Activated naive CD4-positive, alpha-beta T cell treated with anti-CD3 and anti-CD28 coated beads, Interleukin-2, amount 10 ng/mL, durations not matched to agents 7 days and 5 days (primary cell): ENCODE results near the gene MCCC1.
"Not testable (repeated sequence)": the region's sequence is repeated elsewhere in the genome, so short reads cannot be mapped to it uniquely, and the experiment has no call there.

Experiments
- CTCF ChIA-PET: fragments of 350-600 bp; sonication (Branson Sonifier 250); formaldehyde crosslinking; loops from one replicate; lab custom pipeline; 2021; ENCODE audit warnings: antibody characterized with exemption; lab: Charles Lee
- DNase-seq: peaks from one replicate; pipeline ENCODE4 v3.0.0-alpha.2; 2020
- H3K27ac Mint-ChIP-seq: one replicate; pipeline ENCODE4 v1.8.0; 2021; ENCODE audit warnings: mild to moderate bottlenecking, moderate library complexity, mixed read lengths
- H3K27me3 Mint-ChIP-seq: one replicate; pipeline ENCODE4 v1.8.0; 2021; ENCODE audit warnings: mild to moderate bottlenecking, mixed read lengths
- H3K36me3 Mint-ChIP-seq: one replicate; pipeline ENCODE4 v1.8.0; 2021; ENCODE audit warnings: mixed read lengths
- H3K4me1 Mint-ChIP-seq: one replicate; pipeline ENCODE4 v1.8.0; 2021; ENCODE audit warnings: mixed read lengths
- H3K4me3 Mint-ChIP-seq: one replicate; pipeline ENCODE4 v1.8.0; 2021; ENCODE audit warnings: mild to moderate bottlenecking, moderate library complexity, mixed read lengths
- H3K9me3 Mint-ChIP-seq: one replicate; pipeline ENCODE4 v1.8.0; 2021; ENCODE audit warnings: mixed read lengths

The MCCC1 gene

DNA sequence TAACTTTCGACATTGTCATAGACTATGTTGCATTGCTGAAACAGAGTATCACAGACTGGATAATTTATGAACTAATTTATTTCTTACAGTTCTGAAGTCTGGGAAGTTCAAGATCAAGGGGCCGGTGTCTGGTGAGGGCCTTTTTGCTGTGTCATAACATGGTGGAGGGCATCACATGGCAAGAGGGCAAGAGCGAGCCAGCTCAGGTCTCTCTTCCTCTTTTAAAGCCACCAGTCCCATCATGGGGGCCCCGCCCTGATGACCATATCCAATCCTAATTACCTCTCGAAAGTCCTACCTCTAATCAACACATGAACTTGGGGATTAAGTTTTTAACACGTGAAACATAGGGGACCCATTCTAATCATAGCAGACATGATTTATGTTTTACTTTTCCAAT is 85.4 kb downstream of the MCCC1 start:
- Mint-ChIP-seq H3K27me3 (no peaks in the 10 kb centered on the region), H3K4me1 (no peaks in the 10 kb centered on the region), H3K9me3 (no peaks in the 10 kb centered on the region), H3K36me3 (peaks cover 22% of the 10 kb centered on the region), H3K27ac (no peak overlapping the region), H3K4me3 (no peak overlapping the region)
- CTCF ChIA-PET: no interaction called here
- DNase-seq: no peak

GRCh38 chr3:183013074-183013473 is 86.2 kb downstream of the MCCC1 start:
- Mint-ChIP-seq H3K9me3 (no peaks in the 10 kb centered on the region), H3K27me3 (no peaks in the 10 kb centered on the region), H3K4me1 (no peaks in the 10 kb centered on the region), H3K27ac (no peak overlapping the region), H3K36me3 (peaks cover 18% of the 10 kb centered on the region), H3K4me3 (no peak overlapping the region)
- CTCF ChIA-PET: interaction anchor here (1.1 kb wide), 1 partner anchor 103 kb away, joined by 3 read pairs; no protein-coding TSS in a partner anchor
- DNase-seq: no peak

GRCh38 chr3:183008800-183009199 is 90.5 kb downstream of the MCCC1 start:
- Mint-ChIP-seq H3K27me3 (no peaks in the 10 kb centered on the region), H3K27ac (no peak overlapping the region), H3K9me3 (no peaks in the 10 kb centered on the region), H3K4me3 (no peak overlapping the region), H3K4me1 (no peaks in the 10 kb centered on the region), H3K36me3 (peaks cover 3% of the 10 kb centered on the region)
- CTCF ChIA-PET: no interaction called here
- no peak for DNase-seq

DNA sequence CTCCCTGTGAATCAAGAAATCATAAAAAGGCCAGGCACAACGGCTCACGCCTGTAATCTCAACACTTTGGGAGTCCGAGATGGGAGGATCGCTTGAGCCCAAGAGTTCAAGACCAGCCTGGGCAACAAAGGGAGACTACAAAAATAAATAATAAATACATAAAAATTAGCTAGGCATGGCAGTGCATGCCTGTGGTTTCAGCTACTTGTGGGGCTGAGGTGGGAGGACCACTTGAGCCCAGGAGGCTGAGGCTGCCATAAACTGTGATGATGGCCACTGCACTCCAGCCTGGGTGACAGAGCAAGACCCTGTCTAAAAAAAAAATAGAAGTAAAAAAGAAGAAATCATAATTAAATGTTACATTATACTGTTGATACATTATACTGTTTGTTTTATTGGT is 91.0 kb downstream of the MCCC1 start:
- Mint-ChIP-seq H3K9me3 (no peaks in the 10 kb centered on the region), H3K4me1 (no peaks in the 10 kb centered on the region), H3K4me3 (no peak overlapping the region), H3K36me3 (peaks cover 3% of the 10 kb centered on the region), H3K27me3 (no peaks in the 10 kb centered on the region), H3K27ac (no peak overlapping the region)
- no peak for DNase-seq
- CTCF ChIA-PET: no interaction called here

GRCh38 chr3:183006396-183007002 is 92.8 kb downstream of the MCCC1 start:
- Mint-ChIP-seq H3K27ac (no peak overlapping the region), H3K4me1 (no peaks in the 10 kb centered on the region), H3K27me3 (peaks cover 1% of the 10 kb centered on the region), H3K36me3 (no peaks in the 10 kb centered on the region), H3K4me3 (no peak overlapping the region), H3K9me3 (no peaks in the 10 kb centered on the region)
- DNase-seq: no peak
- CTCF ChIA-PET: no interaction called here

GRCh38 chr3:182999767-183000166 is 99.5 kb downstream of the MCCC1 start:
- Mint-ChIP-seq H3K27ac (no peak overlapping the region), H3K4me3 (no peak overlapping the region), H3K36me3 (no peaks in the 10 kb centered on the region), H3K4me1 (no peaks in the 10 kb centered on the region), H3K27me3 (peaks cover 34% of the 10 kb centered on the region), H3K9me3 (peaks cover 2% of the 10 kb centered on the region)
- CTCF ChIA-PET: no interaction called here
- DNase-seq: no peak

DNA sequence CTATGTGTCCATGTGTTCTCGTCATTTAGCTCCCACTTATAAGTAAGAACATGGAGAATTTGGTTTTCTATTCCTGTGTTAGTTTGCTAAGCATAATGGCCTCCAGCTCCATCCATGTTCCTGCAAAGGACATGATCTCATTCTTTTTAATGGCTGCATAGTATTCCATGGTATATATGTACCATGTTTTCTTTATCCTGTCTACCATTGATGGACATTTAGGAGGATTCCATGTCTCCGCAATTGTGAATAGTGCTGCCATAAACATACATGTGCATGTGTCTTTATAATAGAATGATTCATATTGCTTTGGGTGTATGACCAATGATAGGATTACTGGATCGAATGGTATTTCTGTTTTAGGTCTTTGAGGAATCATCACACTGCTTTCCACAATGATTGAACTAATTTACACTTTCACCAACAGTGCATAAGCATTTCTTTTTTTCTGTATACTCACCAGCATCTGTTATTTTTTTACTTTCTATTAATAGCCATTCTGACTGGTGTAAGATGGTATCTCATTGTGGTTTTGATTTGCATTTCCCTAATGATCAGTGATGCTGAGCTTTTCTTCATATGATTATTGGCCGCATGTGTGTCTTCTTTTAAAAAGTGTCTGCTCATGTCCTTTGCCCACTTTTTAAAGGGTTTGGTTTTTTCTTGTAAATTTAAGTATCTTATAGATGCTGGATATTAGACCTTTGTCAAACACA is 105.7 kb downstream of the MCCC1 start:
- H3K4me1 Mint-ChIP-seq, H3K4me3 Mint-ChIP-seq, H3K9me3 Mint-ChIP-seq, DNase-seq, CTCF ChIA-PET, H3K36me3 Mint-ChIP-seq, H3K27ac Mint-ChIP-seq: not testable (repeated sequence)
- H3K27me3 Mint-ChIP-seq: peaks cover 24% of the 10 kb centered on the region

DNA sequence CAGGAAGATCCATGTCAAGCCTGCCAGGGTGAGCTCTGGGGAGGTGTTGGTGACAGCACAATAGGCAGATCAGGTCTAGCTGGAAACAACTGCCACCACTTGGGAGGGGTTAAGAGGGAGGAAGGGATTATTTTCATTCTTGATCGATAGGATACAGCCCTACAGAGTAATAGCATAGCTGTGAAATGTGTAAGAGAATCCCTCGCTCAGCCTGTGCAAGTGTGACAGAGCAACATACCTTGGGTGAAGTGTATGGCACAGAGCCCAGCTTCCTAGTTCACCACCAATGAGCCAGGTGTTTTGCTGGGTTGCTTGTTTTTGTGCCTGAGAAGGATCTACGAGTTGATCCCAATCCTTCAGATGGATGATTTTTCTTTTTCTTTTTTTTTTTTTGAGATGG is 109.7 kb downstream of the MCCC1 start:
- CTCF ChIA-PET: interaction anchor here (1.0 kb wide), 1 partner anchor 73 kb away, joined by 3 read pairs; no protein-coding TSS in a partner anchor
- Mint-ChIP-seq H3K27ac (no peak overlapping the region), H3K9me3 (no peaks in the 10 kb centered on the region), H3K36me3 (no peaks in the 10 kb centered on the region), H3K27me3 (no peaks in the 10 kb centered on the region), H3K4me3 (no peak overlapping the region), H3K4me1 (no peaks in the 10 kb centered on the region)
- no peak for DNase-seq

- no peak overlapping the region for H3K27ac Mint-ChIP-seq
- DNase-seq: no peak
- no peaks in the 10 kb centered on the region for H3K27me3 Mint-ChIP-seq
- H3K36me3 Mint-ChIP-seq: no peaks in the 10 kb centered on the region
- H3K4me3 Mint-ChIP-seq: no peak overlapping the region
- no peaks in the 10 kb centered on the region for H3K9me3 Mint-ChIP-seq
- CTCF ChIA-PET: no interaction called here
- H3K4me1 Mint-ChIP-seq: peaks cover 5% of the 10 kb centered on the region
Measured at GRCh38 chr3:182986021-182986420, 113.3 kb downstream of the MCCC1 start.

DNA sequence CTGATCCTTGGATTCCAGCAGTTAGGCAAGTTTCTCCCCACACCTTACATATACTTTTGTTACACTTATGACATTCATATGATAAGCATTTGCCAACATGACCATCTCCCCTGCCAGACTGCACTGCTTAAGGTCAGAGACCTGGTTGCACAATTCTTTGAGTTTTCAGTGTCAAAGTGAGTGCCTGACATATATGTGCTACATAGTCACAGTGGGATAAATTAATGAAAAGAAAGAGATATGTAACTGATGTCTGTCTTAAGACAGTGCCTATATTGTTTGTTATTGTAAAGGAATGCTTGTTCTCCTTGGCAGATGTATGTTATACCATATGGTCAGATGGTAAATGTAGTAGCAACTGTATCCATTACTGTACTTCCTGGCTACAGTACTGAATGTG is 115.4 kb downstream of the MCCC1 start:
- CTCF ChIA-PET: no interaction called here
- Mint-ChIP-seq H3K27me3 (no peaks in the 10 kb centered on the region), H3K9me3 (no peaks in the 10 kb centered on the region), H3K4me1 (peaks cover 15% of the 10 kb centered on the region), H3K27ac (no peak overlapping the region), H3K4me3 (no peak overlapping the region), H3K36me3 (no peaks in the 10 kb centered on the region)
- no peak for DNase-seq

DNA sequence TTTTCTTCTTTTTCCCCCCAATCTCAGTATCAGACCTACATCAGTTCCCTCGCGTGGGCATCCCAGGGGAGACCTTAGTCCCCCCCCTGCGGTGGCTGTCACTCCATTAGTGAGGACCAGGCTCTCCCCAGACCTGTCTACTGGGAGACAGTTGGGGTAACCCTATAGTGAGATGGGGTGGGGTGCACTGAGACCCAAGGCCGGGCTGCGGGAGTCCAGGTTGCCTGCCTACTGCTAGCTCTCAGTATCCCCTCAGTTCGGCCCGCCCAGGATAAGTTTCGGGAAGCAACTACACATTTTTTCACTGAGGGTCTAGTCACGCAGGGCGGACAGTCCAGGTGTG is 118.3 kb downstream of the MCCC1 start:
- no peak for DNase-seq
- no peaks in the 10 kb centered on the region for H3K9me3 Mint-ChIP-seq
- H3K27ac Mint-ChIP-seq: peak overlapping the region; percentile 76
- H3K4me3 Mint-ChIP-seq: peak overlapping the region; percentile 76
- H3K36me3 Mint-ChIP-seq: no peaks in the 10 kb centered on the region
- H3K4me1 Mint-ChIP-seq: peaks cover 33% of the 10 kb centered on the region
- CTCF ChIA-PET: interaction anchor here (0.5 kb wide), 1 partner anchor 135 kb away, joined by 3 read pairs; no protein-coding TSS in a partner anchor
- H3K27me3 Mint-ChIP-seq: no peaks in the 10 kb centered on the region

DNA sequence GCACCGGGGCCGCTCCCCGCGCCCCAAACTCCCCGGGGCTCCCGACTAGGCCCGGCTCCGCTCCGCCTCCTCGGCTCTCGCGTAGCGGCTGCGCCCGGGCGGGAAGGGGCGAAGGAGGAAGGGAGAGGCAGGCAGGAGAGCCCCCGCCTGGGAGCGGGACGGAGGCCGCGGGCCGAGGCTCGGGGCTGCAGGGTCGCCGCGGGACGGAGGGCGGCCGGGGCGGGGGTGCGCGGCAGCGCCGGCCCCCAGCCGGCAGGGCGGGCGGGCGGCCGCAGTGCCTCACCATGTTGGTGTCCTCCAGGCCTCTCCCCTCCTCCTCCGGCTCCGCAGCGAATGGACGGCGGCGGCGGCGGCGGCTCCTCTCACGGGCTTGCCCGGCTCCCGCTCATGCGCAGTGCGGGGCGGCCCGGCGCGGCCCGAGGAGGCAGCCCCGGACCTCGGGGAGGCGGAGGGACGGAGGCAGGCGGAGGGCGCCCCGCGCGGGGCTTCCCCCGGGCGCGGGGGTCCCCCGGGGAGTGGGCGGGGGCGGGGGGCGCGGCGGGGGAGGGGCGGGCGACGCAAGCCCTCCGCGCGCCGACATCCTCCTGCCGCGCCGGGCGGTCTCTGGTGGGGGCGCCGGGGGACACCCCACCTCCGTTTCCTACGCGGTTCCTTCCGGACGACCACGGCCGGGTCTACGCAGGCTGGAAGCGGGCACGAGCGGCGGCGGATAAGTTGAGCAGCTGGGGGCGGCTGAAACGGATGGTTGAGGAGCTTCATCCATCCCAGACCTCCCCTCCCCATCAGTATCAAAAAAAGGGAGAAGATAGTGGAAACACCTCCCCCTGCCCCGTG is 118.9 kb downstream of the MCCC1 start, which contains the start of gene DCUN1D1:
Gene DCUN1D1 (minus strand): TSS at position 335 of the 834 bp plus-strand sequence. CDS start 49 bp downstream, at position 286.
- Mint-ChIP-seq H3K27ac (peak within 1 kb of the TSS; percentile 83), H3K27me3 (no peaks in the 10 kb centered on the region), H3K36me3 (peaks cover under 1% of the 10 kb centered on the region), H3K9me3 (no peaks in the 10 kb centered on the region), H3K4me1 (peaks cover 33% of the 10 kb centered on the region), H3K4me3 (peak within 1 kb of the TSS; percentile 85)
- CTCF ChIA-PET: no interaction called here
- peak; percentile 91 for DNase-seq

DNA sequence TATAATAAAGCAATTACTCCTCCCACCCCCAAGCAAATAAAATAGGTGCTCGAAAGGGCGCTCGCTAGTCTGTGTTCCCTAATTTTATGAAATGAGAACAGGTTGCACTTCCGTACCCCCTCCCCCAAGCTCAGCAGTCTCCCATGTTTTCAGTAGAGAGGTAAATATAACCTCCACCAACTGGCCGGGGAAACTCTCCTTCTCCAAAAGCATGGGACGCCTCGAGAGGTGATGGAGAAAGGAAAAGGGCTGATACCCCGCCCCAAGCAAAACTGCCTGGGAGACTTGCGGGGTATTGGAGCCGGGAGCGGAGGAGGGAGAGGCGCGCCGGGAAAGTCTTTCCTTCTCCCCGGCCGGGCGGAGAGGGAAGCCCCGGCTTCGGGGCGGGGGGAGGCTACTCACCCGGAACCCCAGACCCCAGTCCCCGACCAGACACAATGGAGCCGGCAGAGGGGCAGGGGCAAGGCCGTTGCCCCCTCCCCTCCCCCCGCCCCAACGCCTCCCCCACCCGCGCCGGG is 119.6 kb downstream of the MCCC1 start:
- no peaks in the 10 kb centered on the region for H3K9me3 Mint-ChIP-seq
- no peaks in the 10 kb centered on the region for H3K27me3 Mint-ChIP-seq
- peak; percentile 49 for DNase-seq
- peak overlapping the region; percentile 83 for H3K27ac Mint-ChIP-seq
- H3K4me1 Mint-ChIP-seq: peaks cover 35% of the 10 kb centered on the region
- peak overlapping the region; percentile 85 for H3K4me3 Mint-ChIP-seq
- H3K36me3 Mint-ChIP-seq: peaks cover 3% of the 10 kb centered on the region
- CTCF ChIA-PET: interaction anchor here (1.1 kb wide), 1 partner anchor 265 kb away, joined by 3 read pairs; no protein-coding TSS in a partner anchor

- Mint-ChIP-seq H3K4me1 (peaks cover 35% of the 10 kb centered on the region), H3K27me3 (no peaks in the 10 kb centered on the region), H3K9me3 (no peaks in the 10 kb centered on the region), H3K27ac (peak overlapping the region; percentile 83), H3K4me3 (peak overlapping the region; percentile 85), H3K36me3 (peaks cover 3% of the 10 kb centered on the region)
- no peak for DNase-seq
- CTCF ChIA-PET: interaction anchor here (0.8 to 1.1 kb wide), 2 partner anchors 10 to 265 kb away, joined by 3 read pairs; no protein-coding TSS in a partner anchor
Measured at GRCh38 chr3:182979103-182979673, 120.1 kb downstream of the MCCC1 start.
